Measurements from ENCODE around the gene CDH4.
"Not testable (repeated sequence)": the region's sequence is repeated elsewhere in the genome, so short reads cannot be mapped to it uniquely, and the experiment has no call there.

The CDH4 gene

DNA sequence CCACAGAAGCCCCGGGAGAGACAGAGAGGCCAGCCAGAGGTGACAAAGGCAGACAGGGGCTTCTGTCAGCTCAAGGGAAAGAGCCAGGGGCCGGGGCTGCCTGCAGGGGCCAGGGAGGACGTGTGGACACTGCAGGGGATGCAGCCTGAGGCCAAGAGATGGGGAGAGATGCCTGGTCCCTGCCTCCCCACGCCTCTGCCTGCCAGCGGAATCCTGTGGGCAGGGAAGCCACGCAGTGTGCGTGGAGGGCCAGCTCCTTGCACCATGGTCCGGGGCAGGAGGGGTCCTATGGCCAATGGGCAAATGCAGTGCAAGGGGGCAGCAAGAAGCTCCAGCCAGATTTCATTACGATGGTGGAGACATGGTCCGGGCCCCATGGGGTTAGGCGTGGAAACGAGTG lies 224.9 kb downstream of the CDH4 start:
- Mint-ChIP-seq H3K4me1 (no peaks in the 10 kb centered on the region), H3K27me3 (peaks cover 0 to 15% of the 10 kb centered on the region in 2 donors), H3K36me3 (no peaks in the 10 kb centered on the region), H3K4me3 (no peak overlapping the region), H3K9me3 (peaks cover 2 to 9% of the 10 kb centered on the region in 2 donors), H3K27ac (no peak overlapping the region)
- DNase-seq (no peak), ATAC-seq (replicated peaks) (no peak)

GRCh38 chr20:61477451-61477861 lies 225.4 kb downstream of the CDH4 start:
- H3K4me1 Mint-ChIP-seq, result no peaks in the 10 kb centered on the region
- no peaks in the 10 kb centered on the region for H3K36me3 Mint-ChIP-seq
- no peak for DNase-seq
- peaks cover 0 to 15% of the 10 kb centered on the region in 2 donors for H3K27me3 Mint-ChIP-seq
- no peak overlapping the region for H3K27ac Mint-ChIP-seq
- H3K4me3 Mint-ChIP-seq, result no peak overlapping the region
- no peak for ATAC-seq (replicated peaks)
- peaks cover 2 to 9% of the 10 kb centered on the region in 2 donors for H3K9me3 Mint-ChIP-seq

GRCh38 chr20:61478094-61478493 lies 226.0 kb downstream of the CDH4 start:
- H3K27ac Mint-ChIP-seq, result no peak overlapping the region
- peaks cover 0 to 15% of the 10 kb centered on the region in 2 donors for H3K27me3 Mint-ChIP-seq
- H3K4me1 Mint-ChIP-seq, result no peaks in the 10 kb centered on the region
- no peaks in the 10 kb centered on the region for H3K36me3 Mint-ChIP-seq
- H3K9me3 Mint-ChIP-seq, result peaks cover 2 to 9% of the 10 kb centered on the region in 2 donors
- no peak overlapping the region for H3K4me3 Mint-ChIP-seq
- ATAC-seq (replicated peaks) (no peak), DNase-seq (no peak)

DNA sequence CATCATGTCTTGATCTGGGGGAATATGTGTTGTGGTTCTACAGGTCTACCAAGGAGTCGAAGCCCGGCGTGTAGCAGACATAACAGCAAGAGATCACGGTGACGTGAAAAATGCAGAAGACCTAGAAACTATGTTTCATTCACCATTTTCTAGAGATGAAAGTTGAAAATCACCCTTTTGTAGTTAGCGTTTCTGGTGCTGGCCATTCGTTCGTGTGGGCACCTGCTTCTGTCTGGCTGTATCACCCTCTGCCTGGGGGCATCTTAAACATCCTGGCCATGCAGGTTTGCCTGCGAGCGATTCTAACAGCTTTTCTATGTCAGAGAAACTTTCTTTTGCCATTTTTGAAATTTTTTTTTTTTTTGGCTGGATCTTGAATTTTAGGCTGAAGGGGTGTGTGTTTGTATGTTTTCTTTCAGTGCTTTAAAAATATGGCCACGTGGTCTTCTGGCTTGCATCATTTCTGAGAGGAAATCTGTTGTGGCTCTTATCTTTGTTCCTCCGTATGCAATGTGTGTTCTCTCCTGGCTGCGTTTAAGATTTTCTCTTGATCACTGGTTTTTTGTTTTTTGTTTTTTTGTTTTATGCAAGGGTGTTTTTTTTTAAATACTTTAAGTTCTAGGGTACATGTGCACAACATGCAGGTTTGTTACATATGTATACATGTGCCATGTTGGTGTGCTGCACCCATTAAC lies 226.7 kb downstream of the CDH4 start:
- DNase-seq (no peak), ATAC-seq (replicated peaks) (no peak)
- H3K4me1 Mint-ChIP-seq, result no peaks in the 10 kb centered on the region
- peaks cover 0 to 15% of the 10 kb centered on the region in 2 donors for H3K27me3 Mint-ChIP-seq
- H3K36me3 Mint-ChIP-seq, result no peaks in the 10 kb centered on the region
- no peak overlapping the region for H3K4me3 Mint-ChIP-seq
- peaks cover 2 to 9% of the 10 kb centered on the region in 2 donors for H3K9me3 Mint-ChIP-seq
- H3K27ac Mint-ChIP-seq, result no peak overlapping the region

DNA sequence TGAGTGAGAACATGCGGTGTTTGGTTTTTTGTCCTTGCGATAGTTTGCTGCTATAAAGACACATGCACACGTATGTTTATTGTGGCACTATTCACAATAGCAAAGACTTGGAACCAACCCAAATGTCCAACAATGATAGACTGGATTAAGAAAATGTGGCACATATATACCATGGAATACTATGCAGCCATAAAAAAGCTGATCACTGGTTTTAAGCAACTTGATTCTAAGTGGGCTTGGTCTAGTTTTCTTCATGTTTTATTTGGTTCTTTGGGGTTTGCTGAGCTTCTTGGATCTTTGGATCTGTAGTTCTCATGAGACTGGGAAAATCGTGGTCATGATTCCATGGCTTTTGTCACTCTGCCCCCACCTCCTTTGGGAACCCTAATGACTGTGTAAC lies 227.4 kb downstream of the CDH4 start:
- H3K27me3 Mint-ChIP-seq, result peaks cover 0 to 15% of the 10 kb centered on the region in 2 donors
- H3K4me1 Mint-ChIP-seq; H3K9me3 Mint-ChIP-seq; ATAC-seq (replicated peaks); H3K36me3 Mint-ChIP-seq; DNase-seq; H3K27ac Mint-ChIP-seq; H3K4me3 Mint-ChIP-seq: not testable (repeated sequence)

DNA sequence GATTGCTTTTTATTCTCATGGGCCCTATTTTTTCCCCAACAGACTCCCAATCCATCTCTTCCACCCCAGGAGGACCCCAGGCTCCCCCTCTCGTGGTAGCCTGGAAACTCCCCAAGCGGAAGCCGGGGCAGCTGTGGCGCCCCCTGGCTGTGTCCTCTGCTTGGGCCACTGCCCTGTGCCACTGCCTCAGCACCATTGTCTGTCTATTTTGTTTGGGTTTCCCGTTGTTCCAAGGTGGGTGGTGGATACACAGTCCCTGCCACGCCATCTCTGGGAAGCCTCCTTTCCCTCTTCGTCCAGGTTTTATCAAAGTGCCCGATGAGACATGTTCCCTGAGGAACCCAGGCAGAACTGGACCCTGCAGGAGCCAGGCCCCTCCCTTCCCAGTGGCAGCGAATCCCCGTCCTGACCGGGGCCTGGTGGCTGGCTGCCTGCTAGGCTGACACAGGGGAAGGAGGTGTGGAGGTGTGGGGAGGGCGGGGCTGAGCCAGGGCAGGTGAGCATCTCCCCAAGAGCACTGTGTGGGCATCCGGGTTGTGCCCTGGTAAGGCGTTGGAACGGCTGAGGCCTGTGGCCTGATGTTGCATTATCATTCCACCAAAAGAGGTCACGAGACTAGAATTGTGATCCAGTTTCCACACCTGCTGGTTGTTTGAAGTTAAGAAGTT lies 228.2 kb downstream of the CDH4 start:
- no peaks in the 10 kb centered on the region for H3K4me1 Mint-ChIP-seq
- H3K27ac Mint-ChIP-seq, result no peak overlapping the region
- H3K9me3 Mint-ChIP-seq, result peaks cover 2 to 9% of the 10 kb centered on the region in 2 donors
- ATAC-seq (replicated peaks) (no peak), DNase-seq (no peak)
- H3K27me3 Mint-ChIP-seq, result peaks cover 0 to 15% of the 10 kb centered on the region in 2 donors
- H3K36me3 Mint-ChIP-seq, result no peaks in the 10 kb centered on the region
- H3K4me3 Mint-ChIP-seq, result no peak overlapping the region

- H3K4me1 Mint-ChIP-seq, result no peaks in the 10 kb centered on the region
Measured at GRCh38 chr20:61482056-61482887, 230.2 kb downstream of the CDH4 start.

DNA sequence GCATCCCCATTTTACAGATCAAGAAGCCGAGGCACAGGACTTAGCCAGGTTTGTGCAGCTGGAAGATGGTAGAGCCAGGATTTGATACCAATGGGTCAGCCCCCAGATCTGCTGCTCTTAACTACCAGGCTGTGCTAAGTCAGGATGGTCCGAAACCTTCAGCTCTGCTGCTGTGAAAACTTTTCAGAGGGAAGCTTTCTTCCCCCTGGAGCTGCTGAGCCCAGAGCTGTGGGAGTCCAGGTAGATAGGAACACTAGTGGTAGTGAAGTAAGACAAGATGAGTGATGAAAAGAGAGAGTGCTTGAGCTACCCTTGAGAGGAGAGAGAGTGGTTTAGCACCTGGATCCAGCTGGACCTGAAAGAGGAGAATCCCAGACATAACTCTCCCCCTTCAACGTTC lies 230.8 kb downstream of the CDH4 start:
- Mint-ChIP-seq H3K27ac (no peak overlapping the region), H3K36me3 (no peaks in the 10 kb centered on the region), H3K4me3 (no peak overlapping the region), H3K4me1 (no peaks in the 10 kb centered on the region), H3K9me3 (peaks cover 2 to 9% of the 10 kb centered on the region in 2 donors), H3K27me3 (peaks cover 0 to 6% of the 10 kb centered on the region in 2 donors)
- ATAC-seq (replicated peaks) (no peak), DNase-seq (no peak)

More at GRCh38 chr20:61482056-61482887, 230.2 kb downstream of the CDH4 start:
- no peaks in the 10 kb centered on the region for H3K36me3 Mint-ChIP-seq
- no peak for DNase-seq
- H3K27ac Mint-ChIP-seq, result no peak overlapping the region
- no peak overlapping the region for H3K4me3 Mint-ChIP-seq
- peaks cover 2 to 9% of the 10 kb centered on the region in 2 donors for H3K9me3 Mint-ChIP-seq
- no peak for ATAC-seq (replicated peaks)
- peaks cover 0 to 9% of the 10 kb centered on the region in 2 donors for H3K27me3 Mint-ChIP-seq

- H3K4me3 Mint-ChIP-seq, result no peak overlapping the region
- H3K27ac Mint-ChIP-seq, result no peak overlapping the region
- peaks cover 2 to 9% of the 10 kb centered on the region in 2 donors for H3K9me3 Mint-ChIP-seq
- H3K27me3 Mint-ChIP-seq, result no peaks in the 10 kb centered on the region
- DNase-seq, result no peak
- H3K36me3 Mint-ChIP-seq, result no peaks in the 10 kb centered on the region
- H3K4me1 Mint-ChIP-seq, result no peaks in the 10 kb centered on the region
- no peak for ATAC-seq (replicated peaks)
Measured at GRCh38 chr20:61483336-61484067, 231.4 kb downstream of the CDH4 start.

DNA sequence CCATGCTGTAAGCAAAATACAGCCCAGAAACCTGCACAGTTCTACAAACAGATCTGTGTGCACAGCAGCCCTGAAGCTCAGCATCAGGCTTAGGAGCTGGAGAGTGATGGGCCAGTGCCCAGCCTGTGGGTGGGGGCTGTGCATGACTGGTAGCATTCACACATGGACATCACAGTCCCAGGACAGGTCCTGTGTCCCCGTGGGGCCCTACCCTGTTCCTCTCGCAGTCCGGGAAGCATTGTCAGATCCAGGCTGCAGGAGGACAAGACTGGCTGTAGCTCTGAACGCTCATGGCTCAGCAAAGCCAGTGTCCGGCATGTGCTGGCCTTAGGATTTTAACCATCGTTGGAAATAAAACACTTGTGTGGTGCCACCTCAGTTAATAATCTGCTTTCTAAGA lies 234.1 kb downstream of the CDH4 start:
- Mint-ChIP-seq H3K27ac (no peak overlapping the region), H3K4me1 (no peaks in the 10 kb centered on the region), H3K4me3 (no peak overlapping the region), H3K9me3 (no peaks in the 10 kb centered on the region), H3K27me3 (no peaks in the 10 kb centered on the region), H3K36me3 (no peaks in the 10 kb centered on the region)
- DNase-seq (no peak), ATAC-seq (replicated peaks) (no peak)

GRCh38 chr20:61487346-61487996 lies 235.4 kb downstream of the CDH4 start:
- Mint-ChIP-seq H3K27me3 (no peaks in the 10 kb centered on the region), H3K36me3 (no peaks in the 10 kb centered on the region), H3K4me3 (no peak overlapping the region), H3K27ac (no peak overlapping the region), H3K4me1 (no peaks in the 10 kb centered on the region), H3K9me3 (no peaks in the 10 kb centered on the region)
- ATAC-seq (replicated peaks), result no peak
- no peak for DNase-seq

DNA sequence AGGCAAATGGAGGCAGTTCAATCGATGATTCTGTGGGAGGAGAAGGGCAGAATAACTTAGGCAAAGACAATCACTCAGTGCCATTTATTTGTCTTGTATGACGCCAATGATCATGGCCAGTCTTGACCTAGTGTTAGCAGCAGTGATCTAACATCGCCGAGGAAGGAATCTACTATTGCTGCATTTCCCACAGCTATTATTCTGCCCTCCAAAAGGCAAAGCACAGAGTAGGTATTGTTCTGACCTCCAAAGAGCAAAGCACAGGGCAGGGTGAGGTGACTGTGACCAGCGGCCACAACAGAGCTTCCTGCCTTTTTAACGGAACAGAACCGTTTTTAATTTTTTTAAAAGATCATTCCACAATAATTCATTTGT lies 235.9 kb downstream of the CDH4 start:
- Mint-ChIP-seq H3K27ac (no peak overlapping the region), H3K36me3 (no peaks in the 10 kb centered on the region), H3K4me3 (no peak overlapping the region), H3K9me3 (no peaks in the 10 kb centered on the region), H3K4me1 (no peaks in the 10 kb centered on the region), H3K27me3 (no peaks in the 10 kb centered on the region)
- no peak for ATAC-seq (replicated peaks)
- DNase-seq, result no peak

DNA sequence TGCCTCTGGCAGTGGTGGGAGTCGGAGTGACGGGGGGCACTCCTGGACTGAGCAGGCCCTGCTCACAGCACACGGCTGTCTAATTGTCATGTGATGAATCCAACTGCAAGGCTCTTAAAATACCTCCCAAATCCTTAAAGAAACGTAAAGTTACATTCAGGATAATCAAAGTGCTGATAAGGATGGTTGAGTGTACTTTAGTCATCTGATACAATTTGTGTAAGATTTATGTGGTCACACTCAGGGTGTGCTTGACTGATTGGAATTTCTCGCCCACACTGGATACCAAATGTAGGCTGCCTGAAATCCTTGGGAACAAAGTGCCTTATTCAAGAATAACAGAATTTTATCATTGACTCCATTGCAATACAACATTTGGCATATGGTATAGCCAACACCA lies 238.7 kb downstream of the CDH4 start:
- no peak for ATAC-seq (replicated peaks)
- DNase-seq, result no peak
- no peaks in the 10 kb centered on the region for H3K9me3 Mint-ChIP-seq
- no peaks in the 10 kb centered on the region for H3K4me1 Mint-ChIP-seq
- no peaks in the 10 kb centered on the region for H3K36me3 Mint-ChIP-seq
- H3K4me3 Mint-ChIP-seq, result no peak overlapping the region
- no peaks in the 10 kb centered on the region for H3K27me3 Mint-ChIP-seq
- H3K27ac Mint-ChIP-seq, result no peak overlapping the region

- H3K27me3 Mint-ChIP-seq, result no peaks in the 10 kb centered on the region
- no peak overlapping the region for H3K27ac Mint-ChIP-seq
- H3K9me3 Mint-ChIP-seq, result no peaks in the 10 kb centered on the region
- H3K36me3 Mint-ChIP-seq, result no peaks in the 10 kb centered on the region
- H3K4me1 Mint-ChIP-seq, result no peaks in the 10 kb centered on the region
- DNase-seq (no peak), ATAC-seq (replicated peaks) (no peak)
- no peak overlapping the region for H3K4me3 Mint-ChIP-seq
Measured at GRCh38 chr20:61492065-61492464, 240.0 kb downstream of the CDH4 start.
